ENCODE measurements around the gene ZNF319. TPM values are rescaled to one million over a fixed set of nuclear protein-coding genes. Genes with fewer than 3 reads are reported as not detected.

ZNF319 gene
- total and polyA plus RNA-seq, 2 of the 13 experiments (the other 11 are each of a cell fraction or from before 2014, with no cell fraction given): 2.4 to 3.6 TPM

- TF ChIP-seq XRCC5 (optimal IDR thresholded peaks at IDR 0.05; ENCODE audit: low read length): no peak
- no peak for TF ChIP-seq SMARCC2 (IDR thresholded peaks at IDR 0.05)
- TF ChIP-seq ETS1 (CRISPR knock-in tag; IDR thresholded peaks at IDR 0.05): no peak
- TF ChIP-seq, protein P1, sequence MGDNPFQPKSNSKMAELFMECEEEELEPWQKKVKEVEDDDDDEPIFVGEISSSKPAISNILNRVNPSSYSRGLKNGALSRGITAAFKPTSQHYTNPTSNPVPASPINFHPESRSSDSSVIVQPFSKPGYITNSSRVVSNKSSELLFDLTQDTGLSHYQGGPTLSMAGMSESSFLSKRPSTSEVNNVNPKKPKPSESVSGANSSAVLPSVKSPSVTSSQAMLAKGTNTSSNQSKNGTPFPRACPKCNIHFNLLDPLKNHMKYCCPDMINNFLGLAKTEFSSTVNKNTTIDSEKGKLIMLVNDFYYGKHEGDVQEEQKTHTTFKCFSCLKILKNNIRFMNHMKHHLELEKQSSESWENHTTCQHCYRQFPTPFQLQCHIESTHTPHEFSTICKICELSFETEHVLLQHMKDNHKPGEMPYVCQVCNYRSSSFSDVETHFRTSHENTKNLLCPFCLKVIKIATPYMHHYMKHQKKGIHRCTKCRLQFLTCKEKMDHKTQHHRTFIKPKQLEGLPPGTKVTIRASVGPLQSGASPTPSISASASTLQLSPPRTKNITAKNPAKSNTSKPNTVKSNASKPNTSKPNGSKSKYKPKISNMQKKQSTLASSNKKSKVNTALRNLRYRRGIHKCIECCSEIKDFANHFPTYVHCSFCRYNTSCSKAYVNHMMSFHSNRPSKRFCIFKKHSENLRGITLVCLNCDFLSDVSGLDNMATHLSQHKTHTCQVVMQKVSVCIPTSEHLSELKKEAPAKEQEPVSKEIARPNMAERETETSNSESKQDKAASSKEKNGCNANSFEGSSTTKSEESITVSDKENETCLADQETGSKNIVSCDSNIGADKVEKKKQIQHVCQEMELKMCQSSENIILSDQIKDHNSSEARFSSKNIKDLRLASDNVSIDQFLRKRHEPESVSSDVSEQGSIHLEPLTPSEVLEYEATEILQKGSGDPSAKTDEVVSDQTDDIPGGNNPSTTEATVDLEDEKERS (CRISPR knock-in tag; IDR thresholded peaks at IDR 0.05): no peak
- peak; percentile 3; the same call in 1 of the 2 replicates for TF ChIP-seq ATF7-NPFF (CRISPR knock-in tag; IDR thresholded peaks at IDR 0.05; ENCODE audit: low read depth)
- TF ChIP-seq, protein P2, sequence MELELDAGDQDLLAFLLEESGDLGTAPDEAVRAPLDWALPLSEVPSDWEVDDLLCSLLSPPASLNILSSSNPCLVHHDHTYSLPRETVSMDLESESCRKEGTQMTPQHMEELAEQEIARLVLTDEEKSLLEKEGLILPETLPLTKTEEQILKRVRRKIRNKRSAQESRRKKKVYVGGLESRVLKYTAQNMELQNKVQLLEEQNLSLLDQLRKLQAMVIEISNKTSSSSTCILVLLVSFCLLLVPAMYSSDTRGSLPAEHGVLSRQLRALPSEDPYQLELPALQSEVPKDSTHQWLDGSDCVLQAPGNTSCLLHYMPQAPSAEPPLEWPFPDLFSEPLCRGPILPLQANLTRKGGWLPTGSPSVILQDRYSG (CRISPR knock-in tag; IDR thresholded peaks at IDR 0.05): no peak
- TF ChIP-seq AKAP8 (CRISPR knock-in tag; IDR thresholded peaks at IDR 0.05): 0 out of 2 replicates have a peak, but pooled peaks have one; percentile 8
- no peak for TF ChIP-seq ZSCAN21 (CRISPR knock-in tag; IDR thresholded peaks at IDR 0.05; ENCODE audit: borderline replicate concordance)
- no peak for TF ChIP-seq ZNF343 (CRISPR knock-in tag; IDR thresholded peaks at IDR 0.05)
- TF ChIP-seq SOX13 (IDR thresholded peaks at IDR 0.05): 0 out of 2 replicates have a peak, but pooled peaks have one; percentile 45
- peak in 1 of 2 experiments; percentile 74; a peak in 1 of 4 replicates for TF ChIP-seq SOX13 (CRISPR knock-in tag; conservative IDR thresholded peaks at IDR 0.05 in 1 of 2, IDR thresholded peaks at IDR 0.05 in 1 of 2)
- TF ChIP-seq SOX5 (CRISPR knock-in tag; IDR thresholded peaks at IDR 0.05; ENCODE audit: borderline replicate concordance): peak; percentile 44; the same call in 1 of the 2 replicates
- no peak for TF ChIP-seq ZNF605 (CRISPR knock-in tag; IDR thresholded peaks at IDR 0.05)
- TF ChIP-seq NPAS2 (CRISPR knock-in tag; IDR thresholded peaks at IDR 0.05; ENCODE audit: borderline replicate concordance): no peak
- TF ChIP-seq SIX4 (CRISPR knock-in tag; IDR thresholded peaks at IDR 0.05): no peak
- TF ChIP-seq, protein P3, sequence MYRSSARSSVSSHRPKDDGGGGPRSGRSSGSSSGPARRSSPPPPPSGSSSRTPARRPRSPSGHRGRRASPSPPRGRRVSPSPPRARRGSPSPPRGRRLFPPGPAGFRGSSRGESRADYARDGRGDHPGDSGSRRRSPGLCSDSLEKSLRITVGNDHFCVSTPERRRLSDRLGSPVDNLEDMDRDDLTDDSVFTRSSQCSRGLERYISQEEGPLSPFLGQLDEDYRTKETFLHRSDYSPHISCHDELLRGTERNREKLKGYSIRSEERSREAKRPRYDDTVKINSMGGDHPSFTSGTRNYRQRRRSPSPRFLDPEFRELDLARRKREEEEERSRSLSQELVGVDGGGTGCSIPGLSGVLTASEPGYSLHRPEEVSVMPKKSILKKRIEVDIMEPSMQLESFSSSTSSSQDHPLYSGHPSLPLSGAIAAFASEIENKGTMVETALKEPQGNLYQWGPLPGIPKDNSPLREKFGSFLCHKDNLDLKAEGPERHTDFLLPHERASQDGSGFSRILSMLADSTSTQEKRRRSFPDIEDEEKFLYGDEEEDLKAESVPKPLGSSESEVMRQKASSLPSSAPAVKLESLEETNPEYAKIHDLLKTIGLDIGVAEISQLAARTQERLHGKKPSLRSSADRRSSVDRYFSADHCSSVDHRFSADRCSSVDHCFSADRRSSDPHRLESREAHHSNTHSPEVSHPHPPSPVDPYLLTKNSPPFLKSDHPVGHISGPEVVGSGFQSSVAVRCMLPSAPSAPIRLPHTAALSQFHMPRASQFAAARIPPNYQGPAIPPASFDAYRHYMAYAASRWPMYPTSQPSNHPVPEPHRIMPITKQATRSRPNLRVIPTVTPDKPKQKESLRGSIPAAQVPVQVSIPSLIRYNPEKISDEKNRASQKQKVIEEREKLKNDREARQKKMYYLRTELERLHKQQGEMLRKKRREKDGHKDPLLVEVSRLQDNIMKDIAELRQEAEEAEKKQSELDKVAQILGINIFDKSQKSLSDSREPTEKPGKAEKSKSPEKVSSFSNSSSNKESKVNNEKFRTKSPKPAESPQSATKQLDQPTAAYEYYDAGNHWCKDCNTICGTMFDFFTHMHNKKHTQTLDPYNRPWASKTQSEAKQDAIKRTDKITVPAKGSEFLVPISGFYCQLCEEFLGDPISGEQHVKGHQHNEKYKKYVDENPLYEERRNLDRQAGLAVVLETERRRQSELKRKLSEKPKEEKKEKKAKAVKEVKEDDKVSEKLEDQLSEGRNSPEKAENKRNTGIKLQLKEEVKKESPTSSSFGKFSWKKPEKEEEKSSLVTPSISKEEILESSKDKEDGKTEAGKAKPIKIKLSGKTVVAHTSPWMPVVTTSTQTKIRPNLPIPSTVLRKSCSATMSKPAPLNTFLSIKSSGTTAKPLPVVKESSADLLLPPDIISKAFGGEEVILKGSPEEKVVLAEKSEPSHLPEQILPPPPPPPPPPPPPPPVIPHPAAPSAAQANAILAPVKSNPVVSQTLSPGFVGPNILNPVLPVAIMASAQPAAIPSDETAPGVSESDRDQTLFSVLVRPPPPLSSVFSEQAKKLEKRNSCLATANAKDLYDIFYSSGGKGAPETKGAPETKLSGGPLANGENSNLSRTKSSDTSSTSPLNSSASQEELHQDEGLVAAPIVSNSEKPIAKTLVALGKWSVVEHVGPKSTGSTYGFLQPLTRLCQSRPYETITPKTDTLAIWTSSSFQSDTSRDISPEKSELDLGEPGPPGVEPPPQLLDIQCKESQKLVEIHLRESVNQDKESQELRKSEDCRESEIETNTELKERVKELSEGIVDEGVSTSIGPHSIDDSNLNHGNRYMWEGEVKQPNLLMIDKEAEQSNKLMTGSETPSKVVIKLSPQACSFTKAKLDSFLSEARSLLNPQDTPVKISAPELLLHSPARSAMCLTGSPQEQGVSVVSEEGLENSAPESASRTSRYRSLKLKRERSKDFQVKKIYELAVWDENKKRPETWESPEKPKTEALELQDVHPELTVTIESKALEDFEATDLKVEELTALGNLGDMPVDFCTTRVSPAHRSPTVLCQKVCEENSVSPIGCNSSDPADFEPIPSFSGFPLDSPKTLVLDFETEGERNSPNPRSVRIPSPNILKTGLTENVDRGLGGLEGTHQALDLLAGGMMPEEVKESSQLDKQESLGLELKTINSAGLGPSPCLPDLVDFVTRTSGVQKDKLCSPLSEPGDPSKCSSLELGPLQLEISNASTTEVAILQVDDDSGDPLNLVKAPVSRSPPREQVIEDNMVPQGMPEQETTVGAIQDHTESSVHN (CRISPR knock-in tag; IDR thresholded peaks at IDR 0.05): no peak
These were observed 1.4 kb upstream of the ZNF319 start (continued) for GRCh38 chr16:58001781-58002415.
